AG09319 (cell line): ENCODE data around the gene RGS5.

ENCODE experiments used
- DNase-seq: peaks from one replicate; pipeline ENCODE4 v3.0.0-alpha.2; 2010; ENCODE audit warnings: low read depth; ENCODE audit errors: extremely low read depth
- CTCF ChIP-seq: IDR thresholded peaks from 2 replicates; pipeline ENCODE4 v1.5.1; 2011; ENCODE audit warnings: low read depth, mild to moderate bottlenecking, inconsistent platforms, low read length, moderate library complexity

Gene RGS5

GRCh38 chr1:163197022-163197421 is 5.7 kb downstream of the RGS5 start:
- DNase-seq = no peak
- TF ChIP-seq CTCF = no peak

GRCh38 chr1:163196449-163196787 is 6.3 kb downstream of the RGS5 start:
- TF ChIP-seq CTCF = no peak
- DNase-seq = no peak

GRCh38 chr1:163195728-163196448 is 6.8 kb downstream of the RGS5 start:
- TF ChIP-seq CTCF = no peak
- DNase-seq = no peak

- no peak for TF ChIP-seq CTCF
These were observed 11.4 kb downstream of the RGS5 start for GRCh38 chr1:163191301-163191700.

GRCh38 chr1:163188947-163189346 is 13.8 kb downstream of the RGS5 start:
- TF ChIP-seq CTCF = no peak

More at GRCh38 chr1:163191301-163191700, 11.4 kb downstream of the RGS5 start:
- DNase-seq = no peak

GRCh38 chr1:163187849-163188248 is 14.9 kb downstream of the RGS5 start:
- no peak for DNase-seq
- no peak for TF ChIP-seq CTCF

More at GRCh38 chr1:163188947-163189346, 13.8 kb downstream of the RGS5 start:
- DNase-seq = no peak

GRCh38 chr1:163186862-163187261 is 15.9 kb downstream of the RGS5 start:
- TF ChIP-seq CTCF = no peak
- no peak for DNase-seq
